Right atrium auricular region (tissue), 2 donors: Measurements from ENCODE around the gene RNF183. TPM values are rescaled to one million over a fixed set of nuclear protein-coding genes. Genes with fewer than 3 reads are reported as not detected.
A peak's percentile ranks its signal among the peaks of the same experiment; 100 is the strongest.

ENCODE experiments used
- DNase-seq: peaks from one replicate; pipeline ENCODE4 v3.0.0-alpha.2; 2019; ENCODE audit warnings: low spot score
- H3K27ac ChIP-seq, 2 donors: fragments of 200-600 bp; sonication (generic); 1 replicate in 1 of 2; 2 replicates in 1 of 2; pipeline ENCODE4 v1.5.1; 2016 to 2019
- H3K27me3 ChIP-seq, 2 donors: fragments of 200-600 bp; sonication (generic); one replicate each; pipeline versions ENCODE4 v1.5.1 to v1.6.0; 2017 to 2019
- H3K36me3 ChIP-seq: fragments of 200-600 bp; sonication (generic); one replicate; pipeline ENCODE4 v1.5.1; 2016
- H3K4me1 ChIP-seq, 2 donors: fragments of 200-600 bp; sonication (generic); one replicate each; pipeline versions ENCODE4 v1.5.1 to v1.6.0; 2017 to 2019
- H3K4me3 ChIP-seq, 2 donors: fragments of 200-600 bp; sonication (generic); 1 replicate in 1 of 2; 2 replicates in 1 of 2; pipeline ENCODE4 v1.5.1; 2017 to 2019; ENCODE audit warnings: mild to moderate bottlenecking in 1 of 2, moderate library complexity in 1 of 2
- H3K9me3 ChIP-seq, 2 donors: fragments of 200-600 bp; sonication (generic); one replicate each; pipeline ENCODE4 v1.5.1; 2019
- CTCF ChIP-seq, 2 donors: fragments of 200-600 bp; sonication (generic); IDR thresholded peaks; one replicate each; pipeline ENCODE4 v1.5.1; 2019; ENCODE audit warnings: antibody characterized with exemption in 2 of 2
- total RNA-seq, 2 donors: library from RNA; depleted of rRNA; stranded (reverse); fragments of >200 nt; gene quantifications; one replicate each; pipeline ENCODE4 v1.1.0, GENCODE V29; 2016

Gene RNF183
- total RNA-seq, 2 donors from 2014 or later = not detected

- Histone ChIP-seq H3K27ac (peak overlapping the region; percentile 76 to 84), H3K36me3 (no peaks in the 10 kb centered on the region), H3K4me3 (no peak overlapping the region), H3K4me1 (peaks cover 0 to 16% of the 10 kb centered on the region in 2 donors), H3K27me3 (no peaks in the 10 kb centered on the region), H3K9me3 (no peaks in the 10 kb centered on the region)
- no peak for TF ChIP-seq CTCF (IDR thresholded peaks at IDR 0.05)
- DNase-seq = peak; percentile 92
Measured at GRCh38 chr9:113343732-113344231, 40.6 kb upstream of the RNF183 start.

GRCh38 chr9:113341712-113342410 lies 38.7 kb upstream of the RNF183 start:
- Histone ChIP-seq H3K36me3 (no peaks in the 10 kb centered on the region), H3K4me1 (peaks cover 0 to 16% of the 10 kb centered on the region in 2 donors), H3K4me3 (no peak overlapping the region), H3K9me3 (no peaks in the 10 kb centered on the region), H3K27me3 (no peaks in the 10 kb centered on the region), H3K27ac (no peak overlapping the region)
- TF ChIP-seq CTCF (IDR thresholded peaks at IDR 0.05) = no peak
- DNase-seq = no peak

GRCh38 chr9:113340011-113340699 lies 37.0 kb upstream of the RNF183 start, which contains the start of gene WDR31:
Gene WDR31, minus strand, starts transcription at chr9:113340275. Its CDS starts 8,253 bp downstream, at chr9:113332022.
- Histone ChIP-seq H3K27ac (peak within 1 kb of the TSS; percentile 79 to 84), H3K9me3 (no peaks in the 10 kb centered on the region), H3K27me3 (no peaks in the 10 kb centered on the region), H3K4me1 (peaks cover 0 to 16% of the 10 kb centered on the region in 2 donors), H3K4me3 (peak within 1 kb of the TSS; percentile 60 to 80), H3K36me3 (no peaks in the 10 kb centered on the region)
- no peak for TF ChIP-seq CTCF (IDR thresholded peaks at IDR 0.05)
- peak; percentile 89 for DNase-seq

GRCh38 chr9:113337714-113338113 lies 34.5 kb upstream of the RNF183 start:
- no peak for DNase-seq
- Histone ChIP-seq H3K4me3 (no peak overlapping the region), H3K36me3 (no peaks in the 10 kb centered on the region), H3K27ac (no peak overlapping the region), H3K27me3 (no peaks in the 10 kb centered on the region), H3K4me1 (peaks cover 0 to 16% of the 10 kb centered on the region in 2 donors), H3K9me3 (no peaks in the 10 kb centered on the region)
- no peak for TF ChIP-seq CTCF (IDR thresholded peaks at IDR 0.05)

GRCh38 chr9:113331780-113332179 lies 28.6 kb upstream of the RNF183 start:
- DNase-seq = no peak
- Histone ChIP-seq H3K4me3 (no peak overlapping the region), H3K27ac (no peak overlapping the region), H3K36me3 (no peaks in the 10 kb centered on the region), H3K9me3 (no peaks in the 10 kb centered on the region), H3K4me1 (peaks cover 0 to 6% of the 10 kb centered on the region in 2 donors), H3K27me3 (no peaks in the 10 kb centered on the region)
- no peak for TF ChIP-seq CTCF (IDR thresholded peaks at IDR 0.05)
